HepG2 (cell line): ENCODE results near the gene PSD. TPM values are rescaled to one million over a fixed set of nuclear protein-coding genes. Genes with fewer than 3 reads are reported as not detected.
A peak's percentile ranks its signal among the peaks of the same experiment; 100 is the strongest.

Experiments
- BORCS8-MEF2B ChIP-seq: sonication (generic); formaldehyde crosslinking; IDR thresholded peaks from 2 replicates; pipeline ENCODE4 v1.8.0; 2022; ENCODE audit warnings: mild to moderate bottlenecking, missing genetic modification reagents
- CHD4 ChIP-seq: fragments of 200-600 bp; sonication (generic); IDR thresholded peaks from 2 replicates; pipeline ENCODE4 v1.7.0; 2017; ENCODE audit warnings: mild to moderate bottlenecking, low read length, borderline replicate concordance
- ELF3 ChIP-seq: IDR thresholded peaks from 2 replicates; pipeline ENCODE4 v1.6.1; 2016; ENCODE audit warnings: missing genetic modification reagents, missing compliant biosample characterization
- IKZF4 ChIP-seq: sonication (generic); formaldehyde crosslinking; IDR thresholded peaks from 2 replicates; pipeline ENCODE4 v1.5.1; 2020; ENCODE audit warnings: borderline replicate concordance, mild to moderate bottlenecking, low read depth, missing genetic modification reagents; ENCODE audit errors: not compliant biosample characterization
- POLR2AphosphoS2 ChIP-seq: IDR thresholded peaks from 2 replicates; pipeline ENCODE4 v1.6.1; 2011; ENCODE audit warnings: low read depth, low read length, improper control_type of control experiment
- ZMYM3 ChIP-seq: sonication (generic); formaldehyde crosslinking; IDR thresholded peaks from 2 replicates; pipeline ENCODE4 v1.5.1; 2020; ENCODE audit warnings: mild to moderate bottlenecking, missing genetic modification reagents
- ZNF274 ChIP-seq: sonication (generic); formaldehyde crosslinking; IDR thresholded peaks from 2 replicates; pipeline ENCODE4 v1.5.1; 2020; ENCODE audit warnings: mild to moderate bottlenecking, missing genetic modification reagents
- ZNF558 ChIP-seq: sonication (generic); formaldehyde crosslinking; IDR thresholded peaks from 2 replicates; pipeline ENCODE4 v1.9.0; 2022; ENCODE audit warnings: mild to moderate bottlenecking, missing genetic modification reagents, borderline replicate concordance
- ZNF746 ChIP-seq: sonication (generic); formaldehyde crosslinking; IDR thresholded peaks from 2 replicates; pipeline ENCODE4 v1.8.0; 2022; ENCODE audit warnings: mild to moderate bottlenecking, missing genetic modification reagents
- ZNF850 ChIP-seq: sonication (generic); formaldehyde crosslinking; conservative IDR thresholded peaks from 2 replicates; pipeline ENCODE4 v1.9.0; 2021; ENCODE audit warnings: mild to moderate bottlenecking, missing genetic modification reagents
- ZNF891 ChIP-seq: sonication (generic); formaldehyde crosslinking; IDR thresholded peaks from 2 replicates; pipeline ENCODE4 v1.5.0; 2020; ENCODE audit warnings: mild to moderate bottlenecking, missing genetic modification reagents
- polyA plus RNA-seq, 8 experiments: library from polyadenylated mRNA; depleted of rRNA in 3 of 8; stranded (reverse) in 7 of 8; unstranded in 1 of 8; fragments of >200 nt; fragmentation: Illumina TruSeq in 4 of 8; extraction: Trizol in 4 of 8; gene quantifications; 2 replicates each; pipeline versions ENCODE4 v1.2.1 to v1.2.3, GENCODE V29; 2011 to 2016; ENCODE audit warnings: low read depth in 4 of 8, missing spikeins in 1 of 8, mixed read lengths in 1 of 8; ENCODE audit not compliant: insufficient read depth in 1 of 8
- total RNA-seq, 5 experiments: library from RNA; depleted of rRNA; stranded (reverse); fragments of >200 nt; fragmentation: Illumina TruSeq; extraction: Trizol; gene quantifications; 2 replicates each; pipeline ENCODE4 v1.2.3, GENCODE V29; 2016; ENCODE audit warnings: low read depth in 1 of 5
- TF ChIP-seq, protein P1 (sequence below), 2 experiments: sonication (generic) in 1 of 2; formaldehyde crosslinking in 1 of 2; IDR thresholded peaks; 2 replicates each; pipeline versions ENCODE4 v1.4.0 to v1.6.1; 2016 to 2020; ENCODE audit warnings: borderline replicate concordance in 1 of 2, low read depth in 1 of 2, mild to moderate bottlenecking in 1 of 2, missing genetic modification reagents in 1 of 2
- TF ChIP-seq, protein P2 (sequence below): sonication (generic); formaldehyde crosslinking; IDR thresholded peaks from 2 replicates; pipeline ENCODE4 v1.5.0; 2020; ENCODE audit warnings: mild to moderate bottlenecking, missing genetic modification reagents, borderline replicate concordance
- TF ChIP-seq, protein P3 (sequence below): sonication (generic); formaldehyde crosslinking; IDR thresholded peaks from 2 replicates; pipeline ENCODE4 v1.5.1; 2020; ENCODE audit warnings: missing genetic modification reagents, mild to moderate bottlenecking, borderline replicate concordance
- TF ChIP-seq, protein P4 (sequence below): fragments of 450-650 bp; IDR thresholded peaks from 2 replicates; pipeline ENCODE4 v1.6.1; 2016

PSD gene
- total and polyA plus RNA-seq, 2 of the 13 experiments (the other 11 are each of a cell fraction or from before 2014, with no cell fraction given): 0.35 to 0.58 TPM

DNA sequence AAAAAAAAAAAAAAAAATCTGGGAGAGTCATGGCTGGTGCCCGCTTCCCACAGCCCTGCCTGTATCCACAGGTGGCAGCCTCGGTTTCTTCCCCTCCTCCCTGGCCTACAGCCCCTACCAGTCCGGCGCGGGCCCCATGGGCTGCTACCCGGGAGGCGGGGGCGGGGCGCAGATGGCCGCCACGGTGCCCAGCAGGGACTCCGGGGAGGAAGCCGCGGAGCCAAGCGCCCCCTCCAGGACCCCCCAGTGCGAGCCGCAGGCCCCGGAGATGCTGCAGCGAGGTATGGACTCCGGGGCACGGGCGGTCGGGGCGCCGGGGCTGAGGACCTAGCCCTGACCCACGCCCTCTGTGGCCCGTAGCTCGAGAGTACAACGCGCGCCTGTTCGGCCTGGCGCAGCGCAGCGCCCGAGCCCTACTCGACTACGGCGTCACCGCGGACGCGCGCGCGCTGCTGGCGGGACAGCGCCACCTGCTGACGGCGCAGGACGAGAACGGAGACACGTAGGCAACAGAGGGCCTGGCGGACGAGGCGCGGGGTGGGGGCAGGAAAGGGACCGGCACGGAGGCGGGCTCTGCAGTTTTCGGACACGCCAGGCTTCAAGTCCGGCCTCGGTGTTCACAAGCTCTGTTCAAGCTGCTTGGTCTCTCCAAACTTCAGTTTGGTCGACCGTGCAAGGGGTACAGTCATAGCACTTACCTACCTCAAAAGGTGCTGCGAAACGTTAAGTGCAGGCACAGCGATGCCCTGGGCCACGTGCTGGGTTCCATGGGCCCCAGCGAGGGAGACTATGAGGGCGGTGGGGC is 19.2 kb downstream of the PSD start (continued):
- TF ChIP-seq, protein P1, sequence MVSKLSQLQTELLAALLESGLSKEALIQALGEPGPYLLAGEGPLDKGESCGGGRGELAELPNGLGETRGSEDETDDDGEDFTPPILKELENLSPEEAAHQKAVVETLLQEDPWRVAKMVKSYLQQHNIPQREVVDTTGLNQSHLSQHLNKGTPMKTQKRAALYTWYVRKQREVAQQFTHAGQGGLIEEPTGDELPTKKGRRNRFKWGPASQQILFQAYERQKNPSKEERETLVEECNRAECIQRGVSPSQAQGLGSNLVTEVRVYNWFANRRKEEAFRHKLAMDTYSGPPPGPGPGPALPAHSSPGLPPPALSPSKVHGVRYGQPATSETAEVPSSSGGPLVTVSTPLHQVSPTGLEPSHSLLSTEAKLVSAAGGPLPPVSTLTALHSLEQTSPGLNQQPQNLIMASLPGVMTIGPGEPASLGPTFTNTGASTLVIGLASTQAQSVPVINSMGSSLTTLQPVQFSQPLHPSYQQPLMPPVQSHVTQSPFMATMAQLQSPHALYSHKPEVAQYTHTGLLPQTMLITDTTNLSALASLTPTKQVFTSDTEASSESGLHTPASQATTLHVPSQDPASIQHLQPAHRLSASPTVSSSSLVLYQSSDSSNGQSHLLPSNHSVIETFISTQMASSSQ (IDR thresholded peaks at IDR 0.05; ENCODE audit: low read depth): no peak
- TF ChIP-seq, protein P1 (CRISPR knock-in tag; IDR thresholded peaks at IDR 0.05; ENCODE audit: borderline replicate concordance): 0 out of 2 replicates have a peak, but pooled peaks have one; percentile 50
- peak; percentile 51; the same call in 1 of the 2 replicates for TF ChIP-seq ZMYM3 (CRISPR knock-in tag)
- 0 out of 2 replicates have a peak, but pooled peaks have one; percentile 69 for TF ChIP-seq BORCS8-MEF2B (CRISPR knock-in tag)
- peak; percentile 82 for TF ChIP-seq ELF3
- no peak for TF ChIP-seq IKZF4 (CRISPR knock-in tag)
- no peak for TF ChIP-seq ZNF850
- TF ChIP-seq ZNF891 (CRISPR knock-in tag): peak; percentile 43
- TF ChIP-seq, protein P2, sequence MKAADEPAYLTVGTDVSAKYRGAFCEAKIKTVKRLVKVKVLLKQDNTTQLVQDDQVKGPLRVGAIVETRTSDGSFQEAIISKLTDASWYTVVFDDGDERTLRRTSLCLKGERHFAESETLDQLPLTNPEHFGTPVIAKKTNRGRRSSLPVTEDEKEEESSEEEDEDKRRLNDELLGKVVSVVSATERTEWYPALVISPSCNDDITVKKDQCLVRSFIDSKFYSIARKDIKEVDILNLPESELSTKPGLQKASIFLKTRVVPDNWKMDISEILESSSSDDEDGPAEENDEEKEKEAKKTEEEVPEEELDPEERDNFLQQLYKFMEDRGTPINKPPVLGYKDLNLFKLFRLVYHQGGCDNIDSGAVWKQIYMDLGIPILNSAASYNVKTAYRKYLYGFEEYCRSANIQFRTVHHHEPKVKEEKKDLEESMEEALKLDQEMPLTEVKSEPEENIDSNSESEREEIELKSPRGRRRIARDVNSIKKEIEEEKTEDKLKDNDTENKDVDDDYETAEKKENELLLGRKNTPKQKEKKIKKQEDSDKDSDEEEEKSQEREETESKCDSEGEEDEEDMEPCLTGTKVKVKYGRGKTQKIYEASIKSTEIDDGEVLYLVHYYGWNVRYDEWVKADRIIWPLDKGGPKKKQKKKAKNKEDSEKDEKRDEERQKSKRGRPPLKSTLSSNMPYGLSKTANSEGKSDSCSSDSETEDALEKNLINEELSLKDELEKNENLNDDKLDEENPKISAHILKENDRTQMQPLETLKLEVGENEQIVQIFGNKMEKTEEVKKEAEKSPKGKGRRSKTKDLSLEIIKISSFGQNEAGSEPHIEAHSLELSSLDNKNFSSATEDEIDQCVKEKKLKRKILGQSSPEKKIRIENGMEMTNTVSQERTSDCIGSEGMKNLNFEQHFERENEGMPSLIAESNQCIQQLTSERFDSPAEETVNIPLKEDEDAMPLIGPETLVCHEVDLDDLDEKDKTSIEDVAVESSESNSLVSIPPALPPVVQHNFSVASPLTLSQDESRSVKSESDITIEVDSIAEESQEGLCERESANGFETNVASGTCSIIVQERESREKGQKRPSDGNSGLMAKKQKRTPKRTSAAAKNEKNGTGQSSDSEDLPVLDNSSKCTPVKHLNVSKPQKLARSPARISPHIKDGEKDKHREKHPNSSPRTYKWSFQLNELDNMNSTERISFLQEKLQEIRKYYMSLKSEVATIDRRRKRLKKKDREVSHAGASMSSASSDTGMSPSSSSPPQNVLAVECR: peak; percentile 90
- TF ChIP-seq, protein P3, sequence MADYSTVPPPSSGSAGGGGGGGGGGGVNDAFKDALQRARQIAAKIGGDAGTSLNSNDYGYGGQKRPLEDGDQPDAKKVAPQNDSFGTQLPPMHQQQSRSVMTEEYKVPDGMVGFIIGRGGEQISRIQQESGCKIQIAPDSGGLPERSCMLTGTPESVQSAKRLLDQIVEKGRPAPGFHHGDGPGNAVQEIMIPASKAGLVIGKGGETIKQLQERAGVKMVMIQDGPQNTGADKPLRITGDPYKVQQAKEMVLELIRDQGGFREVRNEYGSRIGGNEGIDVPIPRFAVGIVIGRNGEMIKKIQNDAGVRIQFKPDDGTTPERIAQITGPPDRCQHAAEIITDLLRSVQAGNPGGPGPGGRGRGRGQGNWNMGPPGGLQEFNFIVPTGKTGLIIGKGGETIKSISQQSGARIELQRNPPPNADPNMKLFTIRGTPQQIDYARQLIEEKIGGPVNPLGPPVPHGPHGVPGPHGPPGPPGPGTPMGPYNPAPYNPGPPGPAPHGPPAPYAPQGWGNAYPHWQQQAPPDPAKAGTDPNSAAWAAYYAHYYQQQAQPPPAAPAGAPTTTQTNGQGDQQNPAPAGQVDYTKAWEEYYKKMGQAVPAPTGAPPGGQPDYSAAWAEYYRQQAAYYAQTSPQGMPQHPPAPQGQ (CRISPR knock-in tag): no peak
- TF ChIP-seq ZNF558: no peak
- TF ChIP-seq POLR2AphosphoS2: no peak
- TF ChIP-seq CHD4: no peak
- no peak for TF ChIP-seq ZNF746 (CRISPR knock-in tag)
- TF ChIP-seq, protein P4, sequence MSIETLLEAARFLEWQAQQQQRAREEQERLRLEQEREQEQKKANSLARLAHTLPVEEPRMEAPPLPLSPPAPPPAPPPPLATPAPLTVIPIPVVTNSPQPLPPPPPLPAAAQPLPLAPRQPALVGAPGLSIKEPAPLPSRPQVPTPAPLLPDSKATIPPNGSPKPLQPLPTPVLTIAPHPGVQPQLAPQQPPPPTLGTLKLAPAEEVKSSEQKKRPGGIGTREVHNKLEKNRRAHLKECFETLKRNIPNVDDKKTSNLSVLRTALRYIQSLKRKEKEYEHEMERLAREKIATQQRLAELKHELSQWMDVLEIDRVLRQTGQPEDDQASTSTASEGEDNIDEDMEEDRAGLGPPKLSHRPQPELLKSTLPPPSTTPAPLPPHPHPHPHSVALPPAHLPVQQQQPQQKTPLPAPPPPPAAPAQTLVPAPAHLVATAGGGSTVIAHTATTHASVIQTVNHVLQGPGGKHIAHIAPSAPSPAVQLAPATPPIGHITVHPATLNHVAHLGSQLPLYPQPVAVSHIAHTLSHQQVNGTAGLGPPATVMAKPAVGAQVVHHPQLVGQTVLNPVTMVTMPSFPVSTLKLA: no peak
- TF ChIP-seq ZNF274: peak; percentile 45; the same call in 1 of the 2 replicates
